ENCODE results near the gene ZNF229. TPM values are rescaled to one million over a fixed set of nuclear protein-coding genes. Genes with fewer than 3 reads are reported as not detected.
"Not testable (repeated sequence)": the region's sequence is repeated elsewhere in the genome, so short reads cannot be mapped to it uniquely, and the experiment has no call there.

ZNF229 gene
- total RNA-seq (2021; fragmentation: NEBNext Ultra II Directional; extraction: Animal tissue kit (Norgen Biotek cat#: 25700)): 1 to 10 TPM; 6.4 to 9.4 (median 7.8) TPM
- long read RNA-seq, full-length matches to known transcripts: 1 of 4 reads
- long read RNA-seq, partial matches to known transcripts: 1 of 4 reads
- long read RNA-seq, other reads (novel, unspliced or antisense): 2 of 4 reads

DNA sequence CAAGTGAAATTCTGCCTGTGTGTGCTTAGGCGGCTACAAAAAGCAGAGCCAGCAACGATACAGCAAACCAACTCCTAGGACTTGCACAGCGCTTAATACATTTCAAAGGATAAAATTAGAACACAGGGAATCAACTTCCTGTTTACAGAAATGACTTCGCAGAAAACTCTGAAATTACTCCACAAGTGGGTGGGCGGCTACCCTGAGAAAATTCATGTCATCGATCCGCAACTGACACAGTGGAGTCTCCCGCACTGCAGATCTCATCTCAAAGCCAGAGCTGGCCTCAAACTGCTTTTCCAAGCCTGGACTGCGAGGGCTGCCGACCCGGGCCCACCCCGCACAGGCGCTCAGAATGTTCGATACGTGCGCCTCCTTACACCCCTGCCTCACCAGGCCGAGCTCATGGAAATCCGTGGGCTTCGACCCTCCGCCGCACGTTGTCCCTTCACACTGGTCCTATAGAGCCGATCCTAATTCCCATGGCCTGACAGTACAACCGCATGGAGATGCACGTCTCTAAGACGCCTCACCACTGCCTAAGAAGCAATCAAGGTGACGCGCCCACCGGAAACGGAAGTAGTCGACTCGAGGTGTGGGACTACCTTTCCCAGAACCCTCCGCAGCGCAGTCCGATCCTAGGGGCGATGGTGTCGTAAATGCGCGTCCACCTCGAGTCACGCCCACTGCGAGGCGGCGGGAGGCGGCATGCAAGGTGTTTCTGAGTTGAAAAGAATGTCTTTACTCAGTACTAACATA is at the start of gene ZNF229:
Gene ZNF229, minus strand, starts transcription at position 557 of the 759 bp plus-strand sequence. CDS start 5,625 bp downstream, outside the sequence.
- Mint-ChIP-seq H3K27ac (peak within 1 kb of the TSS; percentile 95), H3K36me3 (ENCODE audit: low read depth) (peaks cover 68% of the 10 kb centered on the region), H3K4me1 (ENCODE audit: low read depth) (peaks cover 22% of the 10 kb centered on the region), H3K27me3 (ENCODE audit: insufficient read depth) (peaks cover 5% of the 10 kb centered on the region), H3K9me3 (peaks cover 64% of the 10 kb centered on the region), H3K4me3 (peak within 1 kb of the TSS; percentile 97)
- peak; percentile 88 for DNase-seq
- TF ChIP-seq, protein P1, sequence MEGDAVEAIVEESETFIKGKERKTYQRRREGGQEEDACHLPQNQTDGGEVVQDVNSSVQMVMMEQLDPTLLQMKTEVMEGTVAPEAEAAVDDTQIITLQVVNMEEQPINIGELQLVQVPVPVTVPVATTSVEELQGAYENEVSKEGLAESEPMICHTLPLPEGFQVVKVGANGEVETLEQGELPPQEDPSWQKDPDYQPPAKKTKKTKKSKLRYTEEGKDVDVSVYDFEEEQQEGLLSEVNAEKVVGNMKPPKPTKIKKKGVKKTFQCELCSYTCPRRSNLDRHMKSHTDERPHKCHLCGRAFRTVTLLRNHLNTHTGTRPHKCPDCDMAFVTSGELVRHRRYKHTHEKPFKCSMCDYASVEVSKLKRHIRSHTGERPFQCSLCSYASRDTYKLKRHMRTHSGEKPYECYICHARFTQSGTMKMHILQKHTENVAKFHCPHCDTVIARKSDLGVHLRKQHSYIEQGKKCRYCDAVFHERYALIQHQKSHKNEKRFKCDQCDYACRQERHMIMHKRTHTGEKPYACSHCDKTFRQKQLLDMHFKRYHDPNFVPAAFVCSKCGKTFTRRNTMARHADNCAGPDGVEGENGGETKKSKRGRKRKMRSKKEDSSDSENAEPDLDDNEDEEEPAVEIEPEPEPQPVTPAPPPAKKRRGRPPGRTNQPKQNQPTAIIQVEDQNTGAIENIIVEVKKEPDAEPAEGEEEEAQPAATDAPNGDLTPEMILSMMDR (IDR thresholded peaks at IDR 0.05): no peak

- H3K4me1 Mint-ChIP-seq (ENCODE audit: low read depth): peaks cover 24% of the 10 kb centered on the region
- H3K36me3 Mint-ChIP-seq (ENCODE audit: low read depth): peaks cover 84% of the 10 kb centered on the region
- no peak overlapping the region for H3K4me3 Mint-ChIP-seq
- H3K27me3 Mint-ChIP-seq (ENCODE audit: insufficient read depth): peaks cover 2% of the 10 kb centered on the region
- TF ChIP-seq, protein P1 (IDR thresholded peaks at IDR 0.05): no peak
- H3K27ac Mint-ChIP-seq: no peak overlapping the region
- no peak for DNase-seq
- peaks cover 75% of the 10 kb centered on the region for H3K9me3 Mint-ChIP-seq
Measured at GRCh38 chr19:44496711-44497110, 48.4 kb upstream of the ZNF229 start.

DNA sequence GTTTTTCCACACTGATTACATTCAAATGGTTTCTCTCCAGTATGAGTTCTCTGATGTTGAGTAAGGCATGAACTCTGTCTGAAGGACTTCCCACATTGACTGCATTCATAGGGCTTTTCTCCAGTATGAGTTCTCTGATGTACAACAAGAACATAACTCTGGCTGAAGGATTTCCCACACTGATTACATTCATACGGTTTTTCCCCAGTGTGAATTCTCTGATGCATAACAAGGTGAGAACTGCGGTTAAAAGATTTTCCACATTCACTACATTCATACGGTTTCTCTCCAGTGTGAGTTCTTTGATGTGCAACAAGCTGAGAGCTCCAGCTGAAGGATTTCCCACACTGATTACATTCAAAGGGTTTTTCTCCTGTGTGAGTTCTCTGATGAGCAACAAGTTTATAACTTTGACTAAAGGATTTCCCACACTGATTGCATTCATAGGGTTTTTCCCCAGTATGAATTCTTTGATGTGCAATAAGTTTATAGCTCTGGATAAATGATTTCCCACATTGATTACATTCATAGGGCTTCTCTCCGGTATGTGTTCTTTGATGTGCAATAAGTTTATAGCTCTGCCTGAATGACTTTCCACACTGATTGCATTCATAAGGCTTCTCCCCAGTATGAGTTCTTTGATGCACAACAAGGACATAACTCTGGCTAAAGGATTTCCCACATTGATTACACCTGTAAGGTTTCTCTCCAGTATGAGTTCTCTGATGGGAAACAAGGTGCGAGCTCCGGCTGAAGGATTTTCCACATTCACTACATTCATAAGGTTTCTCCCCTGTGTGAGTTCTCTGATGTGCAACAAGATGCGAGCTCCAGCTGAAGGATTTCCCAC is 28.5 kb upstream of the ZNF229 start:
- H3K4me3 Mint-ChIP-seq: peak overlapping the region; percentile 48; the same call in 1 of the 2 replicates
- H3K27ac Mint-ChIP-seq: peak overlapping the region; percentile 55; the same call in 1 of the 2 replicates
- H3K9me3 Mint-ChIP-seq: peaks cover 100% of the 10 kb centered on the region
- TF ChIP-seq, protein P1 (IDR thresholded peaks at IDR 0.05): no peak
- peaks cover 100% of the 10 kb centered on the region for H3K36me3 Mint-ChIP-seq (ENCODE audit: low read depth)
- no peaks in the 10 kb centered on the region for H3K4me1 Mint-ChIP-seq (ENCODE audit: low read depth)
- peak; percentile 7 for DNase-seq
- peaks cover 11% of the 10 kb centered on the region for H3K27me3 Mint-ChIP-seq (ENCODE audit: insufficient read depth)

- not testable (repeated sequence) for H3K4me3 Mint-ChIP-seq; H3K27ac Mint-ChIP-seq; DNase-seq; H3K27me3 Mint-ChIP-seq (ENCODE audit: insufficient read depth); H3K4me1 Mint-ChIP-seq (ENCODE audit: low read depth)
- Mint-ChIP-seq H3K36me3 (ENCODE audit: low read depth) (peaks cover 61% of the 10 kb centered on the region), H3K9me3 (peaks cover 91% of the 10 kb centered on the region)
Measured at GRCh38 chr19:44468730-44469129, 20.5 kb upstream of the ZNF229 start.

DNA sequence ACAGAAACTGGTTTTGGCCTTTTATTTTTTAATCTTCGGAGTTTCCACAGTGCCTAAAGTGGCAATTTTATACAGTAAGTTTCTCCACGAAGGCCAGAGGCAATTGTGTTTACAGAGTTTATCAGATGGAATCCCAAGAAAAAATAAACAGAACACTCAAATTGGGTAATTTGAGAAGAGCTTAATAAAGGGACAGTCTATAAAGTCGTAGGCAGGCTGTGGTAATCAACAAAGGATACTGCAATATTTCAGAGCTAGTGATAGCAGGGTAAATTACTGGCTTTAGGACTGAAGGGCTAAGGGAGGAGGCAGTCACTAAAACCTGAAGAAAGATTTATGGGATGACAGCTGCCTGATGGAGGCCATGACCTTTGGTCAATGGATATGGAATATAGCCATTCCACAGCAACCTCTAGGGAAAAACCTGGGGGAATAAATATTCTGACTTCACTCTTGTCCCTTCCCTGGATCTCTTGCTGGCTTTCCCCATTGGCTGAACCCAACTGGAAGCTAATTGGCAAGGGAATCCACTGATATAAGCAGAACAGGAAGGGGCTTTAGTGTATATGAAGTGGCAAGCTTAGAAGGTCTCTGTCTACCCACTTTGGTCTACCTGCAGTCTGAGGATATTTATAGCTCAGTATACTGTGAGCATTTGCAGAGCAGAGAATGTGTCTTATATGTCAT is 14.5 kb upstream of the ZNF229 start:
- Mint-ChIP-seq H3K36me3 (ENCODE audit: low read depth) (peaks cover 28% of the 10 kb centered on the region), H3K9me3 (peaks cover 55% of the 10 kb centered on the region)
- not testable (repeated sequence) for H3K27ac Mint-ChIP-seq; DNase-seq; H3K4me3 Mint-ChIP-seq; H3K4me1 Mint-ChIP-seq (ENCODE audit: low read depth); H3K27me3 Mint-ChIP-seq (ENCODE audit: insufficient read depth)

- not testable (repeated sequence) for H3K27ac Mint-ChIP-seq; H3K4me1 Mint-ChIP-seq (ENCODE audit: low read depth); H3K4me3 Mint-ChIP-seq; DNase-seq; H3K27me3 Mint-ChIP-seq (ENCODE audit: insufficient read depth)
- peaks cover 38% of the 10 kb centered on the region for H3K36me3 Mint-ChIP-seq (ENCODE audit: low read depth)
- peaks cover 44% of the 10 kb centered on the region for H3K9me3 Mint-ChIP-seq
Measured at GRCh38 chr19:44456016-44456415, 7.7 kb upstream of the ZNF229 start.
